Astrocyte (in vitro differentiated cells and primary cell): ENCODE results near the gene SEL1L. TPM values are rescaled to one million over a fixed set of nuclear protein-coding genes. Genes with fewer than 3 reads are reported as not detected.

ENCODE experiments used
- DNase-seq: peaks from one replicate; pipeline ENCODE4 v3.0.0-alpha.2; 2010; ENCODE audit warnings: low read depth
- FAIRE-seq: peaks from 2 replicates; lab custom pipeline; 2011; peaks lifted over from hg19 to GRCh38; lab: Jason Lieb, UNC
- H2AFZ ChIP-seq: 2 replicates; pipeline ENCODE4 v1.6.0; 2012; ENCODE audit warnings: low read depth, low read length, inconsistent platforms
- H3K27ac ChIP-seq: 2 replicates; pipeline ENCODE4 v1.5.1; 2011; ENCODE audit warnings: low read depth, low read length, inconsistent platforms
- H3K27me3 ChIP-seq: 2 replicates; pipeline ENCODE4 v1.6.0; 2011; ENCODE audit warnings: low read length, inconsistent platforms; ENCODE audit not compliant: insufficient read depth
- H3K36me3 ChIP-seq: 2 replicates; pipeline ENCODE4 v1.5.1; 2011; ENCODE audit warnings: low read length, inconsistent platforms; ENCODE audit not compliant: insufficient read depth
- H3K4me1 ChIP-seq: 2 replicates; pipeline ENCODE4 v1.5.1; 2011; ENCODE audit warnings: low read length, inconsistent platforms; ENCODE audit not compliant: insufficient read depth
- H3K4me2 ChIP-seq: 2 replicates; pipeline ENCODE4 v1.6.0; 2012; ENCODE audit warnings: low read length, inconsistent platforms
- H3K4me3 ChIP-seq: 2 replicates; pipeline ENCODE4 v1.5.1; 2011; ENCODE audit warnings: low read depth, mild to moderate bottlenecking, low read length, inconsistent platforms; ENCODE audit not compliant: insufficient read depth
- H3K79me2 ChIP-seq: 2 replicates; pipeline ENCODE4 v1.6.0; 2012; ENCODE audit warnings: mild to moderate bottlenecking, low read length, inconsistent platforms; ENCODE audit not compliant: insufficient read depth
- H3K9ac ChIP-seq: 2 replicates; pipeline ENCODE4 v1.6.0; 2012; ENCODE audit warnings: mild to moderate bottlenecking, low read length, inconsistent platforms
- H3K9me3 ChIP-seq: 2 replicates; pipeline ENCODE4 v1.5.1; 2012; ENCODE audit warnings: low read depth, mild to moderate bottlenecking, low read length, inconsistent platforms; ENCODE audit not compliant: insufficient read depth
- H4K20me1 ChIP-seq: 2 replicates; pipeline ENCODE4 v1.6.0; 2012; ENCODE audit warnings: low read length, inconsistent platforms; ENCODE audit not compliant: insufficient read depth
- H3K27ac Mint-ChIP-seq: one replicate; pipeline ENCODE4 v1.8.0; 2021; ENCODE audit warnings: mild to moderate bottlenecking, mixed read lengths; ENCODE audit not compliant: unreplicated experiment
- H3K27me3 Mint-ChIP-seq: one replicate; pipeline ENCODE4 v1.8.0; 2021; ENCODE audit warnings: low read depth, mixed read lengths; ENCODE audit not compliant: unreplicated experiment
- H3K36me3 Mint-ChIP-seq: one replicate; pipeline ENCODE4 v1.8.0; 2021; ENCODE audit warnings: low read depth, mixed read lengths; ENCODE audit not compliant: unreplicated experiment
- H3K4me1 Mint-ChIP-seq: one replicate; pipeline ENCODE4 v1.8.0; 2021; ENCODE audit warnings: low read depth, mixed read lengths; ENCODE audit not compliant: unreplicated experiment
- H3K4me3 Mint-ChIP-seq: one replicate; pipeline ENCODE4 v1.8.0; 2021; ENCODE audit warnings: mild to moderate bottlenecking, moderate library complexity, mixed read lengths; ENCODE audit not compliant: unreplicated experiment
- H3K9me3 Mint-ChIP-seq: one replicate; pipeline ENCODE4 v1.8.0; 2021; ENCODE audit warnings: mild to moderate bottlenecking, mixed read lengths; ENCODE audit not compliant: unreplicated experiment
- EZH2 ChIP-seq: IDR thresholded peaks from 2 replicates; pipeline ENCODE4 v1.6.1; 2012; ENCODE audit warnings: mild to moderate bottlenecking, low read length, inconsistent platforms; ENCODE audit not compliant: insufficient read depth
- total RNA-seq: library from RNA; stranded (reverse); gene quantifications from 2 replicates; pipeline ENCODE4 v1.2.1, GENCODE V29; 2021
- TF ChIP-seq, protein P1 (sequence below): IDR thresholded peaks from 2 replicates; pipeline ENCODE4 v1.5.1; 2011; ENCODE audit warnings: low read depth, mild to moderate bottlenecking, inconsistent platforms, low read length, moderate library complexity; ENCODE audit not compliant: insufficient read depth

Gene SEL1L
- total RNA-seq, 1 donor from 2014 or later: 108 TPM

DNA sequence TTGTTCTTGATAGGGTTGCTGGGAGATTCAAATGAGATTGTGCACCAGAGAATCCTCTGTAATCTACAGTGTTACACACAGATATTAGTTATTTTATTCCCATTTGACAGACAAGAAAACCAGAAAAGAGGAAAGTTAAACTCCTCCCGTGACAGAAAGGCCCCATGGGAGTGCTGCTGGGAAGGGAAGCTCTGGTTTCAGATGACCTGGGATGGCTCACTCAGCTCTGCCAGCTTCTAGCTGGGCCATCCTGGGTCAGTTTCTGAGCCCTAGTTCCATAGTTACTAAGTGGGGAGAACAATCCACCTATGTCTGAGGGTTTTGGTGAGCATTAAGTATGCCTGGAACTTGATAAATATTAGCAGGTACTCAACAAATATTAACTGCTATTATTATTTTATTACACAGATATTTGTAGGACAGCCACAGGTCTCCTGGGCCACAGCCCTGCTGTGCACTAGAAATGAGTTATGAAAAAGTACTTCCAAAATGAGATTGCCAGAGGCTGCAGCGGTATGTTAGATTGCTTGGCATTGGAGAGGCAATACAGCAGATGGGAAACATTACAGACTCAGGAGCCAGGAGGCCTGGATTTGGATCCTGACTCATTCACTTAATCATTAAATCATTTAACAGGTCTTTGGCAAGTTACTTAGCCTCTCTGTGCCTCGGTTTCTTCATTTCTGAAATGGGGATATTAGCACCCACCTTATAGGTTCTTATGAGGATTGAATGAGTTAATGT is 86.5 kb downstream of the SEL1L start:
- no peaks in the 10 kb centered on the region for H3K36me3 Mint-ChIP-seq
- no peak for TF ChIP-seq EZH2
- TF ChIP-seq, protein P1, sequence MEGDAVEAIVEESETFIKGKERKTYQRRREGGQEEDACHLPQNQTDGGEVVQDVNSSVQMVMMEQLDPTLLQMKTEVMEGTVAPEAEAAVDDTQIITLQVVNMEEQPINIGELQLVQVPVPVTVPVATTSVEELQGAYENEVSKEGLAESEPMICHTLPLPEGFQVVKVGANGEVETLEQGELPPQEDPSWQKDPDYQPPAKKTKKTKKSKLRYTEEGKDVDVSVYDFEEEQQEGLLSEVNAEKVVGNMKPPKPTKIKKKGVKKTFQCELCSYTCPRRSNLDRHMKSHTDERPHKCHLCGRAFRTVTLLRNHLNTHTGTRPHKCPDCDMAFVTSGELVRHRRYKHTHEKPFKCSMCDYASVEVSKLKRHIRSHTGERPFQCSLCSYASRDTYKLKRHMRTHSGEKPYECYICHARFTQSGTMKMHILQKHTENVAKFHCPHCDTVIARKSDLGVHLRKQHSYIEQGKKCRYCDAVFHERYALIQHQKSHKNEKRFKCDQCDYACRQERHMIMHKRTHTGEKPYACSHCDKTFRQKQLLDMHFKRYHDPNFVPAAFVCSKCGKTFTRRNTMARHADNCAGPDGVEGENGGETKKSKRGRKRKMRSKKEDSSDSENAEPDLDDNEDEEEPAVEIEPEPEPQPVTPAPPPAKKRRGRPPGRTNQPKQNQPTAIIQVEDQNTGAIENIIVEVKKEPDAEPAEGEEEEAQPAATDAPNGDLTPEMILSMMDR: no peak
- Histone ChIP-seq H3K4me2 (no peak overlapping the region), H3K36me3 (no peaks in the 10 kb centered on the region), H3K27me3 (peaks cover 17% of the 10 kb centered on the region), H3K9me3 (no peaks in the 10 kb centered on the region), H3K9ac (no peak overlapping the region), H4K20me1 (no peaks in the 10 kb centered on the region), H3K4me3 (no peak overlapping the region), H3K79me2 (no peaks in the 10 kb centered on the region), H2AFZ (no peak overlapping the region), H3K27ac (no peak overlapping the region), H3K4me1 (no peaks in the 10 kb centered on the region)
- no peak overlapping the region for H3K27ac Mint-ChIP-seq
- H3K27me3 Mint-ChIP-seq: peaks cover 8% of the 10 kb centered on the region
- FAIRE-seq (no peak), DNase-seq (no peak)
- H3K4me3 Mint-ChIP-seq: no peak overlapping the region
- H3K9me3 Mint-ChIP-seq: peaks cover 6% of the 10 kb centered on the region
- peaks cover 6% of the 10 kb centered on the region for H3K4me1 Mint-ChIP-seq

DNA sequence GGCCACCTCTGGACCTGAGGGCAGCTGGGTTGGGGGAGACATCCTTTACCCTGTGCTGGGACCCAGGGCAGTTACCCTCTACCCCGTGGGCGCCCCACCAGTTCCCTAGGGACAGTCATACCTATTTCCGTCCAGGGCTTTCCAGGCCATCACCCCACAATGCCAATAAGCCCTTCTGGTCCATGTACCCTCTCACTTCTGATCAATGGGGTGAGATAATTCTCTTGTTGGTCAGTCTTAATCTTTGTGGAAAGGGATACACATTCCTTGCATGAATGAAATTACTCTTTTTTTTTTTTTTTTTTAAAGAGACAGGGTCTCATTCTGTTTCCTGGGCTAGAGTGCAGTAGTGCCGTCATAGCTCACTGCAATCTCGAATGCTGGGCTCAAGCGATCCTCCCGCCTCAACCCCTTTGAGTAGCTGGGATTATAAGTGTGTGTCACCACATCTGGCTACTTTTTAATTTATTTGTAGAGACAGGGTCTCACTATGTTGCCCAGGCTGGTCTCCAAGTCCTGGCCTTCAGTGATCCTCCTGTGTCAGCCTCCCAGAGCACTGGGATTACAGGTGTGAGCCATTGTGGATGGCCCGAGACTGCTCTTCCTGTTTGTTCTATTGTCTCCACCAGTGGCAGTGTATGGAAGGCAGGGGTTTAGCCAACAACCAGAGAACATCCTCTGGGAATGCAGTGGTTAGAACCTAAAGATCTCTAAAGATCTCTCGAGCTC is 87.2 kb downstream of the SEL1L start:
- Histone ChIP-seq H4K20me1 (no peaks in the 10 kb centered on the region), H3K9ac (no peak overlapping the region), H3K9me3 (no peaks in the 10 kb centered on the region), H3K4me1 (no peaks in the 10 kb centered on the region), H2AFZ (no peak overlapping the region), H3K27ac (no peak overlapping the region), H3K4me2 (no peak overlapping the region), H3K27me3 (peaks cover 19% of the 10 kb centered on the region), H3K36me3 (no peaks in the 10 kb centered on the region), H3K4me3 (no peak overlapping the region), H3K79me2 (no peaks in the 10 kb centered on the region)
- peaks cover 6% of the 10 kb centered on the region for H3K4me1 Mint-ChIP-seq
- H3K27me3 Mint-ChIP-seq: peaks cover 10% of the 10 kb centered on the region
- no peak overlapping the region for H3K4me3 Mint-ChIP-seq
- peaks cover 6% of the 10 kb centered on the region for H3K9me3 Mint-ChIP-seq
- FAIRE-seq (no peak), DNase-seq (no peak)
- TF ChIP-seq, protein P1: no peak
- TF ChIP-seq EZH2: no peak
- no peak overlapping the region for H3K27ac Mint-ChIP-seq
- H3K36me3 Mint-ChIP-seq: no peaks in the 10 kb centered on the region
